ENCODE measurements around the gene WFDC12. TPM values are rescaled to one million over a fixed set of nuclear protein-coding genes. Genes with fewer than 3 reads are reported as not detected.

WFDC12 gene
- total RNA-seq, 1 experiment from 2014 or later = not detected

DNA sequence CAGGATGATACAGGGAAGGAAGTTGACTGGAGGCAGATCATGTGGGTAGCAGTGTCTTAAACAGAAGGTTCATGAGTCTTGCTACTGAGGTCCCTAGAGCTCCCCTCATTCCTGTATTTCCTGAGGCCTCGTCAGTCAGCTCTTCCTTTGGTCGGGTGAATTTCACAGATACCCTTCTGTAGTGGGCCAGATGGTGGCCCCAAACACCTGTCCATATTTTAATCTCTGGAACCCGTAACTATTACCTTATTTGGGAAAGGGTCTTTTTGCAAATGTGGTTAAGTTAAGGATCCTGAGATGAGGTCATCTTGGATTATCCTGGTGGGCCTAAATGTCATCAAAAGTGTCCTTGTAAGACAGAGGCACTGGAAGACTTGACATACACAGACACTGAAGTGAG, 32.9 kb downstream of the WFDC12 start:
- H3K27ac Mint-ChIP-seq (ENCODE audit: unreplicated experiment) = no peak overlapping the region
- H3K4me1 Mint-ChIP-seq (ENCODE audit: low read depth, unreplicated experiment) = no peaks in the 10 kb centered on the region
- H3K27me3 Mint-ChIP-seq (ENCODE audit: unreplicated experiment) = no peaks in the 10 kb centered on the region
- H3K4me3 Mint-ChIP-seq (ENCODE audit: low read depth, unreplicated experiment) = no peak overlapping the region
- CTCF ChIA-PET = no interaction called here
- no TSS peak for BruUV-seq (replicated peaks)
- intact Hi-C loops (cut with micrococcal nuclease; ENCODE audit: unreplicated experiment) = no loop called here
- H3K36me3 Mint-ChIP-seq (ENCODE audit: insufficient read depth, unreplicated experiment) = no peaks in the 10 kb centered on the region
- no peaks in the 10 kb centered on the region for H3K9me3 Mint-ChIP-seq (ENCODE audit: low read depth, unreplicated experiment)
- TF ChIP-seq, protein P1, sequence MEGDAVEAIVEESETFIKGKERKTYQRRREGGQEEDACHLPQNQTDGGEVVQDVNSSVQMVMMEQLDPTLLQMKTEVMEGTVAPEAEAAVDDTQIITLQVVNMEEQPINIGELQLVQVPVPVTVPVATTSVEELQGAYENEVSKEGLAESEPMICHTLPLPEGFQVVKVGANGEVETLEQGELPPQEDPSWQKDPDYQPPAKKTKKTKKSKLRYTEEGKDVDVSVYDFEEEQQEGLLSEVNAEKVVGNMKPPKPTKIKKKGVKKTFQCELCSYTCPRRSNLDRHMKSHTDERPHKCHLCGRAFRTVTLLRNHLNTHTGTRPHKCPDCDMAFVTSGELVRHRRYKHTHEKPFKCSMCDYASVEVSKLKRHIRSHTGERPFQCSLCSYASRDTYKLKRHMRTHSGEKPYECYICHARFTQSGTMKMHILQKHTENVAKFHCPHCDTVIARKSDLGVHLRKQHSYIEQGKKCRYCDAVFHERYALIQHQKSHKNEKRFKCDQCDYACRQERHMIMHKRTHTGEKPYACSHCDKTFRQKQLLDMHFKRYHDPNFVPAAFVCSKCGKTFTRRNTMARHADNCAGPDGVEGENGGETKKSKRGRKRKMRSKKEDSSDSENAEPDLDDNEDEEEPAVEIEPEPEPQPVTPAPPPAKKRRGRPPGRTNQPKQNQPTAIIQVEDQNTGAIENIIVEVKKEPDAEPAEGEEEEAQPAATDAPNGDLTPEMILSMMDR (IDR thresholded peaks at IDR 0.05; ENCODE audit: unreplicated experiment) = no peak
- DNase-seq = no peak

GRCh38 chr20:45090481-45090880, 33.8 kb downstream of the WFDC12 start:
- intact Hi-C loops (cut with micrococcal nuclease; ENCODE audit: unreplicated experiment) = no loop called here

GRCh38 chr20:45088247-45088646, 36.0 kb downstream of the WFDC12 start:
- Mint-ChIP-seq H3K36me3 (ENCODE audit: insufficient read depth, unreplicated experiment) (no peaks in the 10 kb centered on the region), H3K27ac (ENCODE audit: unreplicated experiment) (no peak overlapping the region), H3K27me3 (ENCODE audit: unreplicated experiment) (no peaks in the 10 kb centered on the region), H3K9me3 (ENCODE audit: low read depth, unreplicated experiment) (no peaks in the 10 kb centered on the region), H3K4me3 (ENCODE audit: low read depth, unreplicated experiment) (no peak overlapping the region), H3K4me1 (ENCODE audit: low read depth, unreplicated experiment) (no peaks in the 10 kb centered on the region)
- no peak for DNase-seq
- no TSS peak for BruUV-seq (replicated peaks)
- TF ChIP-seq, protein P1 (IDR thresholded peaks at IDR 0.05; ENCODE audit: unreplicated experiment) = no peak
- intact Hi-C loops (cut with micrococcal nuclease; ENCODE audit: unreplicated experiment) = no loop called here
- CTCF ChIA-PET = interaction anchor here (0.8 kb wide), 1 partner anchor 128 kb away, joined by 7 read pairs; the partner anchor contains the start of gene TOMM34

More at GRCh38 chr20:45090481-45090880, 33.8 kb downstream of the WFDC12 start:
- TF ChIP-seq, protein P1 (IDR thresholded peaks at IDR 0.05; ENCODE audit: unreplicated experiment) = no peak
- Mint-ChIP-seq H3K9me3 (ENCODE audit: low read depth, unreplicated experiment) (no peaks in the 10 kb centered on the region), H3K4me3 (ENCODE audit: low read depth, unreplicated experiment) (no peak overlapping the region), H3K36me3 (ENCODE audit: insufficient read depth, unreplicated experiment) (no peaks in the 10 kb centered on the region), H3K27ac (ENCODE audit: unreplicated experiment) (no peak overlapping the region), H3K4me1 (ENCODE audit: low read depth, unreplicated experiment) (no peaks in the 10 kb centered on the region), H3K27me3 (ENCODE audit: unreplicated experiment) (no peaks in the 10 kb centered on the region)
- DNase-seq = no peak
- CTCF ChIA-PET = interaction anchor here (0.6 kb wide), 1 partner anchor 21 kb away, joined by 4 read pairs; no protein-coding TSS in a partner anchor
- no TSS peak for BruUV-seq (replicated peaks)

DNA sequence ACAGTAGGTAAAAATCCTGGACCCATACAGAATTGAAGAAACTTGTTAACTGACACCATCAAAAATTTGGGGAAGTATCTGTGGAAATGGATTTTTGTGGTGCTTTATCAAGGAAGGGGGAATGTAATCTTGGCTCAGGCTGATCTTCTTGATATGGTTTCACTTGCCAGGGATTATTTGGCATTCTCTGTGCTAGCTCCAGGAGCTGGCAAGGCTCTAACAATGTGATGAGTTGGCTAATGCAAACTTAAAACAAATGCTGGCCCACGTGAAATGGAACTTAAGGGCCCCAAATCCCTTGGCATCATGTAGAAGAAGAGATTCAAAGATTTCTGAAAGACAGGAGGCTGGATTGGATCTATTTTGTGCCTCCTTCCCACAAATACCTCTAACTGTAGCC, 36.5 kb downstream of the WFDC12 start:
- H3K9me3 Mint-ChIP-seq (ENCODE audit: low read depth, unreplicated experiment) = no peaks in the 10 kb centered on the region

More for the DNA sequence above, 36.5 kb downstream of the WFDC12 start:
- H3K4me1 Mint-ChIP-seq (ENCODE audit: low read depth, unreplicated experiment) = no peaks in the 10 kb centered on the region
- no TSS peak for BruUV-seq (replicated peaks)
- no peak overlapping the region for H3K4me3 Mint-ChIP-seq (ENCODE audit: low read depth, unreplicated experiment)
- CTCF ChIA-PET = no interaction called here
- TF ChIP-seq, protein P1 (IDR thresholded peaks at IDR 0.05; ENCODE audit: unreplicated experiment) = no peak
- intact Hi-C loops (cut with micrococcal nuclease; ENCODE audit: unreplicated experiment) = no loop called here
- DNase-seq = no peak
- H3K27ac Mint-ChIP-seq (ENCODE audit: unreplicated experiment) = no peak overlapping the region
- H3K27me3 Mint-ChIP-seq (ENCODE audit: unreplicated experiment) = no peaks in the 10 kb centered on the region
- H3K36me3 Mint-ChIP-seq (ENCODE audit: insufficient read depth, unreplicated experiment) = no peaks in the 10 kb centered on the region
